HG03520 (cell line): Measurements from ENCODE around the gene E2F2.

Experiments
- ATAC-seq: cut with Tn5 transposase; IDR thresholded peaks from one replicate; pipeline ENCODE4 v1.9.1; 2021; ENCODE audit warnings: mild to moderate bottlenecking, moderate library complexity; ENCODE audit not compliant: unreplicated experiment

Gene E2F2

DNA sequence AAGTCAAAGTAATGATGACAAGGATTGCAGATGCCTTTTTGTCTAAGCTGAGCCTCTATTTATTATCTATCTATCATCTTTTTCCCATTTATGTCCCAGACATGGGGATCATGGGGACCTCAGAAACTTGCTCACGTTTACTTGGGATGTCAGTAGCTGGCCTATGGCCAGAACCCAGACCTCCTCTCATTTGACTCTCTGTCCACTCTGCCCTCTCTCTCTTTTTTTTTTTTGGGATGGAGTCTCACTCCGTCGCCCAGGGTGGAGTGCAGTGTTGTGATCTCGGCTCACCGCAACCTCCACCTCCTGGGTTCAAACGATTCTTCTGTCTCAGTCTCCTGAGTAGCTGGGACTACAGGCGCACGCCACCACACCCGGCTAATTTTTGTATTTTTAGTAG lies 32.0 kb upstream of the E2F2 start:
- no peak for ATAC-seq

DNA sequence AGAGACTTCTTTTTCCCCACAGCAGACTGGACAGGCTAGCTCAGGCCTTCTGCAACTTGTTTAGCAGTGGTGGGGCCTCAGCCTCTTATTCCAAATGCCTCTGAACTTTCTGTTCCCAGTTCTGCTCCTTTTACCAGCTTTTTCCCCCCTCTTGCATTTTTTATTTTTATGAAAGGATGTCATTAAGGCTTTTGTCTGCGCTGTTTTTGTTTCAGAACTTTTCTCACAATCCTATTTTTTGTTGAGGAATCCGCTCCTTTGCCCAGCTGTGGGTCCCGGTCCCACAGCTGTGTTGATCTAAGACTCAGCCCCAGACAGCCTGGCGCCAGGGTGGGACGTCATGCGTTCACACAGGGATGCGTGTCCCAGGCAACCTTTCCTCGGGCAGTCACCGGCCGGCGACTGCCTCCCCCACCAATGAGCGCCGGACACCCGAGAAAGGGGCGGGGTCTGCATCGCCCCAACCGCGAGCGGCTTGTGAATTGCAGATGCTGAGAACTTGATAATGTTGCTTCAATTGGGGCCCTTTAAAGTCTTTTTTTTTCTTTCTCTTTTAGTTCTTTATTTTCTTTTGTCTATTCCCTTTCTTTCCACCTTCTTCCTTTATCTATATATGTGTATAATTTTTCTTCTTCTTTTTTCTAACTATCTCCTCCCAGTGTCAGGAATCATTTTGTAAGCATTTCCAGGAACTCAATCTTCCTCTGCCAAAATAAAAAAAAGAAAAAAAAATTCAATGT lies 31.3 kb upstream of the E2F2 start:
- no peak for ATAC-seq

DNA sequence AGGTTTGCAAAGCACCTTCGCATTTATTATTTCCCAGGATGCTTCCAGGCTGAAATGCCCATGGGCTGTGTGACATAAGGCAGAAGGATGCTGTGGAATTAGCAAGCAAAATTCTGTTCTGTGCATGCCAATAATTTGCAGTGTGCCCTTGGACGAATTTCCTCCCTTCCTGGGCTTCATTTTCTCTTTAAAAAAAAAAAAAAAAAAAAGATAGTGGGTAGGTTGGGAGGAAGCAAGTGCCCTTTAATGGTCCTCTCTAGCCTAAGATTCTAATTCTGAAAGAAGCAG lies 30.7 kb upstream of the E2F2 start:
- ATAC-seq = no peak

DNA sequence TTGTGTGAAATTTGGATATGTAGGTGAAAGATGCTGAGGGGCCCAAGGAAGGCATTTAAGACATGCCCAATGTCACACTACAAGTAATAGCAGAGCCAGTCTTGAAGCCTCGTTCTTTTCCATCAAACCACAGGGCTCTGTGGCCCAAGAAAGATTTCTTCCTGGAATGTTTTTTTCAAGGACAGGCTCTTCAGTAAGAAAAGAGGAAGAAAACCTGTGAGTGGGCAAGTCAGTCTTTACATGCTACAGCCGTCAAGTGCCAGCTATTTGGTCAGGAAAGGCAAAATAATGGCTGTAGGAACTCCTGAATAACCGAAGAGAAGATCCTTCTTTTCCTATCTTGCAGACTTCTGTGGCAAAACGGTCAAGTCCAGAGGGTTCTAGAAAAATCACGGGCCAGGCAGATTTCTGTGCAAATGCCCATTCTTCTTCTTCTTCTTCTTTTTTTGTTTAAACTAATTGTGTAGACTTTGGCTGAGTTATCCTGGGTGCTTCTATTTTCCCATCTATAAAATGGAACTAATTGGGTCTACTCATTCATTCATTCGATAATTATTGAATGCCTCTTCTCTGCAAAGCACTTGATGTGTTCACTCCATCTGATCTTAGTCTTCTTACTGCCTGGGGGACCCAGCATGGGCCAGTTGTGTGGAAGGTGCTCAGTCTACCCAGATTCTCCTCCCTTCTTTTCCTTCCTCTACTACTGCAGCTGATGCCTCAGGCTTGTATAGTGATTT lies 30.2 kb upstream of the E2F2 start:
- ATAC-seq = no peak

DNA sequence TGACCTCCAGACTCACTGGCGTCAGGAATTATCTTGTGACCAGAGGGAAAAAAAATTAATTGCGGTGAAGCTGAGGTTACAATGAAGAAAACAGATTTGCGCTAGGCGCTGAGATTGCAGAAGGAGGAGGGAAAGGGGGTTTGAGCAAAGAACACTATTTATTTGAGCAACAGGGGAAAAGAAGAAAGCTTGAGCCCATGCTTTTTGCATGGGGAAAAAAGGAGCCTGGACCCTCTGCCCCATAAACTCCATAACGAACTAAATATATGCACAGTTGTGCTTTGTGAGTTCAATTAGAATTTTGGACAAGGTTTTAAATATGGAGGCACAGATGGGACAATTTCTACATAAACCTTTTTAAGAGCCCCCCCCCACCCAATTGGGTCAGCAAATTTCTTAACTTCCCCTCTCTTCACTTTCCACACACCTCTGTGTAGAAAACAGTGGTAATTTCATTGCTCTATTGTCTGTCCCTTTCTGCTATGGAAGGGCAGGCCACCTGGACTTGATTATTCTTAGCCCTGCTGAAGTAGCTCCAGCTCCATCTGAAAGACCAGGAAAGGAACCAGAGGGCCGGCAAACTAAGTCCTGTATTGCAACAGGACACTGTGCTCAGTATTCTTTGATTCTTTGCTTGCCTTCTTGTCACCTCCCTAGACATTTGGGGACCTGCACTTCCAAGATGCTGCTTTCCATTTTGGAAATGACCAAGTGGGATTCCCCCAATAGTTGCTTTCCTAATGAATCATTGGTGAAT lies 29.1 kb upstream of the E2F2 start:
- ATAC-seq = no peak

DNA sequence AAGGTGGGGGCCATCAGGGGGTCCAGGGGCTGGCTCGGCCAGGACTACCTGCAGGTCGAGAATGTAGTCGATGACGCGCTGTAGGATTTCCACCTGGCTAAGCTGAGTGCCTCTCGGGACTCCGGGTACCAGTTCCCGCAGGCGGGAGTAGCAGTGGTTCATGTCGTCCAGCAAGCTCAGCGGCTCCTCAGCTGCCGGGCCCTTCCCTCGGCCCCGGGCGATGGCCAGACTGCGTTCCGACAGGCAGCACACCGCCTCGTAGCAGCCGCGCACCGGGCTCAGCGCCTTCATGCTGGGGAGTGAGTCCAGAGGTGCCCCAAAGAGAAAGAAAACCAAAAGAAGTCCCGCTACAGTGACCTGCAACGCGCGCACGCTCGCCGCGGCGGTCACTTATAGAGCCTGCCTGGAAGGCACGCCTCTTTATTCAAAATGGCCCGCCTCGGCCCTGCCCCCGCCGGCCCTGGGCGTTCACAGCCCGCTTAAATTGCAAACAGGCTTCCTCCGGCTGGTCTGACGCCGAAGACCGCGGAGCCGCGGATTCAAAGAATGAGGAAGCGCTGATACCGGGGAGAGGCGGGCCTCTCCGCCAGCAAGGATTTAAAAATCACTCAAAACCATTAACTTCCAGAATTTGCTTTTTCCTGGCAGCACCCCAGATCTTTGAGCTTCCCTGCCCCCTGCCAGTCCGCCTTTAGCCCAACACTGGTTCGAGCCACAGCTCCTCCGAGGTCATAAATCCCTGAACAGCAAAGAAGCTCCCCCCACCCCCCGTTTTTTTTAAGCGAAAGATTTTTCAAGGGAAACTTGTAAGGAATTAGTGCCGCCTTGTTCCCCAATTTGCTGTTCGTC lies 28.3 kb upstream of the E2F2 start, which contains the start of gene ID3:
Gene ID3 (minus strand): TSS at position 366 of the 849 bp plus-strand sequence. CDS start 75 bp downstream, at position 291.
- peak; percentile 46 for ATAC-seq

DNA sequence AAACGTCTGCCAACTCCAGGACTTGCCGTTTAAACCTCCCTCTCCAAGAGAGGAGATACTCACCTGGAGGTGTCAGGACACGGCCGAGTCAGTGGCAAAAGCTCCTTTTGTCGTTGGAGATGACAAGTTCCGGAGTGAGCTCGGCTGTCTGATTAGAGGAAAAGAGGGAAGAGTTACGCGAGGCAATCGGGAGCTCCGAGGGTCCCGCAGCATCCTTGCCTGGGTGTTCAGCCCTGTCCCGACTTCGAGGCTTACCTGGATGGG lies 27.8 kb upstream of the E2F2 start:
- ATAC-seq = no peak

DNA sequence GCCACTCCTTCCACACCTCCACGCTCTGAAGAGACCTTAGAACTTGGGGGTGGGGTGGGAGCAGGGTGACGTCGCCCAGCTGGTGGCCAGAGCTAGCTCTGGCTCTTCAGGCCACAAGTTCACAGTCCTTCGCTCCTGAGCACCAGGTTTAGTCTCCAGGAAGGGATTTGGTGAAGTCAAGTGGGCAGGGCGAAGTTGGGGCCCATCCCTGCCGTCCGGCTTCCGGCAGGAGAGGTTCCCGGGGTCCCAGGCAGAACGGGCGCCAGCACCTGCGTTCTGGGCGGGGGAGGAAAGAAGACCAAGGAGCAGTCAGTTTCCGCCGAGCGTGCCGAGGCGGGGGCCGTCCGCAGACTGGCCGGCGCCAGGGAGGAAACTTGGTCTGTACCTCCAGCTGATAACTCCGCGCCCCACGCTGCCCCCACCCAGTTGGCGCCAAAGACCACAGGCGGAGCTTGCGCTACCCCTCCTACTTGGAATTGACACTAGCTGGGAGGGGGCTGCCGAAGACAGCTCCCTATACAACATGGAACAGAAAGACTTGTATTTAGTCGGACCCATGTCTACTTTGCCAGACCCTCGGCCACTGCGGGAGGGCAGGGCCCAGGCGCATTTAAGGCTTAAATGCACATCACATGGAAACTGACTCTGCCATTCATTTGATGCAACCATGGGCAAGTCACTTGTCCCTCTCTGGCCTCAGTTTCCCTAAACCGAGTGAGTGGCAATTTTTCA lies 27.3 kb upstream of the E2F2 start:
- ATAC-seq = no peak

DNA sequence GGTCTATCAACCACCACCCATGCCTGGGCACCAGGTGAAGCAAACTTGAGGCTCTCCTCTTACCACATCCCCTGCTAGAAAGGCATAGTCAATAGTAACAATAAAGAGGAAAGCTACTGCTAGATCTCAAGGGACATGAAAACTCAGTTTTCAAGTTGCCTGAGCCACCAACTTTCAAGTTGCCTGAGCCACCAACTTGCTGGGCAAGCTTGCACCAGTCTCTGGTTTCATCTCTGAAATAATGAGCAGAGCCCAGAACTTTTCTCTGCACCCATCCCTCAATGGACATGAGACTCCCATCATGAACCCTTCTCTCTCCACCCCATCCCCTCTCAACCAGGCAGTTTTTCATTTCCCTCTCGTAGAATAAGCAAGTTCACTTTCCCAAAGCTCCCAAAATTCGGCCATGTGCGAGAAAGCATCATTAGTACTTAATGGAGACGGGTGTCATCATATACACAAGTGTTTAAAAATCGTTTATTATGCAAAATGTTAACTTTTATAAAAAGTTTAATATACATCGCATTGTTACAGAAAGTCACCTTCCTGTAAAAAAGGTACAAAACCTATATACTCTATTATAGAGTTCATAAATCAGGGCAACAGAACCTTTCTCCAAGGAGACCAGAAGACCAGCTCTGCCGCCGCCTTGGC lies 26.6 kb upstream of the E2F2 start:
- ATAC-seq = no peak

DNA sequence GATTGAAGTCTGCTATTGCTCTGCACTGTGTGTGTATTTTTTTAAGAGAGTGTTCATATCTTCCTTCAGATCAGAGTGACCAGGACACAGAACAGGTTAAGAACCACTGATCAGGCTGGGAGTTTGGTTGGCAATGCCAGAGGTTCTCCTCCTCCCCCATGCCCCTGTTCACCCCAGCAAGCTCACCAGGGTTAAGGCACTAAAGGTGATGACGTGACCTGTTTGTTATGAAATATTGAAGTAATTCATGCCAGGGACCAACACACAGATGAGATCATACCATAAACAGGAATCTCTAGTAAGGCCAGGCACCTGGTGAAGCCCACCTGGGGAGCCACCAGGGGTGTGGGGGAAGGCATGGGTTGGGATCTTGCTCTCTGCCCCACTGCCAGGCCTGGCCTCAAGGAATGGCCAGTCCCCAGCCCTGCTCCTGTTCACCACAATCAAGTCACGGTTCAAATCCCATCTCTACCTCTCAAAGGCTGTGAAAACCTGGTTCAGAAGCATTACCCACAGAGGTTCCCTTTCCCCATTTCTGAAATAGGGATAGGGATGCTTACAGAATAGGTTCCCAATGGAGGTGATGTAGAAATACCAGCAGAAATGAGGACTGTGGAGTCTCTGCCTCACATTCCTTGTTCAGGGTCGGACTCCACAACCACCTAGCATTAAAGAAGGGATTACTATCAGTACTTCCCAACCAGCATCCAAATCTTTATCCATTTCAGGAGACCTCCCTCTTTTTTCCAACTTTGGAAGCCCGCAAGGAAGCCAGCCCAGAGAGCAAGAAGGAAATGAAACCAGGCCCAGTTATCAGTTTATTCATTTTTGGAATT lies 25.8 kb upstream of the E2F2 start:
- no peak for ATAC-seq

DNA sequence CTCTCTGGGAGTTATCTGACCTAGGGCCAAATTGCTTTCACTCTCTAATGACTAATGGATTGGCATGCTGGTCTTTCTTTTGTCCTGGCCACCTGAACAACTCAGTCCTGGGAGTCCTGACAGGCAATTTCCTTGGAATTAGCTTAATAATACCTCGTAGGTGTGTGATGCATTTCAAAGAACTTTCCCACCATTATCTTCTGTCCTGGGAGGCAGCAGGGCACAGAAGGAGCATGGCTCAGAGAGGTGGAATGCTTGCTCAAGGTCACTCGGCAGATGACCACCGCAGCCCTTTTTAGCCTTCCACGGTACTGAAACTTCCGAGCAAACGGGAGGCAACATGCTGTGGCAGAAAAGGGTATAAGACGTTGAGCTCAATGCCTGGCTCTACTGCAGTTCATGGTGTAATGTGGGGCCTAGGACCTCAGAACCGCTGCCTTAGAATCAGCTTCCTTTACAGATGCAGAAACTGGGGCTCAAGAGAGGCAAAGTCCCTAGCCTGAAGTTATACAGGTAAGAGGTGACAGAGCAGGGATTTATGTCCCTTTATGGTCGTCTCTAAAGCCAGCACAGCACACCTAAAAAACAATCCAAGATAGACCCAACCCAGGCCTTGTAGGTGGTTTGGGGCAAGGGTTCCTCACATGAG lies 25.1 kb upstream of the E2F2 start:
- ATAC-seq = no peak

DNA sequence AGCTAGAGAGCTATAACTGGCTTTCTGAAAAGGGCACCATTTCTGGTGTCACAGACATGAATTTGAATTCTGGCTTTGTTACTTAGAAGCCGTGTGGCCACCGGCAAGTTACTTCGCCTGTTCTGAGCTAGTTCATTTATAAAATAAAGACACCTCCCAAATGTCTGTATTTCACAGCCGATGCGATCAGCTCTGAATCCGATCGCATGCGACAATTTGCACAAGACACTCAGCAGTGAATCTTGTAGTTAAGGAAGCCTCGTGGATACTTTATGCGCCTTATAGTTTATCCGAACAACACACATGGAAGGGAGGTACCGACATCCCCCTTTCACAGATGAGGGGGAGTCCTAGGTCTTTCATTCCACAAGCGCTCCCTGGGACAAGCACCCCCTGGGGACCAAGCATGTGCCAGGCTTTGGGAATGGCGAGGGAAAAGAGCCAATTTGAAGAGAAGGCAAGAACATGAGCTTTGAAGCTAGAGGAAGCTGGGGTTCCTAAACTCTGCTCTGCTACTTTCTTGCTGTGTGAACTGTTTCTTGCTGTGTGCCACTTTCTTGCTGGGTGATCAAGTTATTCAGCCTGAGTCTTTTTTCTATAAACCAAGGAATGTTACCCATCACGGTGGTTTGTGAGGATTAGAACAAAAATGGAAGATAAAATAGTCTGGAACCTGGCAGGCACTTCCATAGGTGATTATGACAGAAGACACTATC lies 24.4 kb upstream of the E2F2 start:
- ATAC-seq = no peak

DNA sequence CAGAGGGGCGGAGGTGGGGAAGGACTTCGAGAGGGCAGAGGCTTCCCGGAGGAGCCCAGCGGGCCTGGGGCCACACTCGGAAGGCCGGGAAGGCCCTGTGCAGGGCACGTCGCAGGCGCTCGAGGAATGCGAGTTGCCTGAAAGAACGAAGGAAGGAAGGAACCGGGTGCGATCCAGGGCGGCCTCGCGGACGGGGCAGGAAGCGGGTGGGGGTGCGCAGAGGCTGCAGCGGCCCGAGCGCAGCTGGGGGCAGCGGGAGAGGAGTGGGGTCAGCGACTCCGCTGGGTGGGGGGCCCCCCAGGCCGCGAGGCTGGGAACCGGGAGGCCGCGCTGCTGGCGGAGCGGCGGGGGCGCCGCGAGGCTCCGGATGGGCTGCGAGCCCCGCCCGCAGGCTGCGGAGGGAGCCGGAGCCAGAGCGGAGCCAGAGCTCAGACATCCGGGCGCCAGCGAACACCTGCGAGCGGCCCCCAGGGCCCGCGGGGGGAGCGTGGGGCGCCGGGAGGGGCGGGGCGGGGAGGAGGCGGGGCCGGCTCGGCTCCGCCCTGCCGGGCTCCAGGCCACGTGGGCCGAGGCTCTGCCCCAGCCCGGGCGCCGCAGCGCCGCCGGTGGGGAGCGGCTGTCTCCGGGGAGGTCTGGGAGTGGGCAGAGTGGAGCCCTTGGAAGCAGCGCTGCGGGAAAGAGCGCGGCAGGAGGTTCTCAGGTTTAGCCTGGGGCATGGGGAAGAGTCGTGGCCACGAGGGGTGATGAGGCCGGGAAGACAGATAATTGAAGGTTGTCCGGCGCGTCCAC lies 23.6 kb upstream of the E2F2 start:
- peak; percentile 39 for ATAC-seq

DNA sequence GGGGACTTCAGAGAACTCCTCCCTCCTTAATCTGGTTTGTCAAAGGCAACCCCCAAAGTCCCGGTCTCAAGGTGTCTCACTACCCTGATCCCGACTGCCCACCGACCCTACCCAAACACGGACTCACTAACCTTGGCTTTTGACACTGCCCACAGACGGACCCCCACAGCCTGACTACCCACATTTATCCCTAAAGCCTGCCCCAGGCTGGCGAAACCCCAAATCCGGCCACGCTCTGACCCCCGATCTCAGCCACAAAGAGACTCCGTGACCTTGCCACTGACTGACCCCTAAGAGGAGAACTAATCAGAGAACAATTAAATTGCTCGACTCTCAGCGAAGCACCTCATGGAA lies 23.1 kb upstream of the E2F2 start:
- ATAC-seq = no peak

DNA sequence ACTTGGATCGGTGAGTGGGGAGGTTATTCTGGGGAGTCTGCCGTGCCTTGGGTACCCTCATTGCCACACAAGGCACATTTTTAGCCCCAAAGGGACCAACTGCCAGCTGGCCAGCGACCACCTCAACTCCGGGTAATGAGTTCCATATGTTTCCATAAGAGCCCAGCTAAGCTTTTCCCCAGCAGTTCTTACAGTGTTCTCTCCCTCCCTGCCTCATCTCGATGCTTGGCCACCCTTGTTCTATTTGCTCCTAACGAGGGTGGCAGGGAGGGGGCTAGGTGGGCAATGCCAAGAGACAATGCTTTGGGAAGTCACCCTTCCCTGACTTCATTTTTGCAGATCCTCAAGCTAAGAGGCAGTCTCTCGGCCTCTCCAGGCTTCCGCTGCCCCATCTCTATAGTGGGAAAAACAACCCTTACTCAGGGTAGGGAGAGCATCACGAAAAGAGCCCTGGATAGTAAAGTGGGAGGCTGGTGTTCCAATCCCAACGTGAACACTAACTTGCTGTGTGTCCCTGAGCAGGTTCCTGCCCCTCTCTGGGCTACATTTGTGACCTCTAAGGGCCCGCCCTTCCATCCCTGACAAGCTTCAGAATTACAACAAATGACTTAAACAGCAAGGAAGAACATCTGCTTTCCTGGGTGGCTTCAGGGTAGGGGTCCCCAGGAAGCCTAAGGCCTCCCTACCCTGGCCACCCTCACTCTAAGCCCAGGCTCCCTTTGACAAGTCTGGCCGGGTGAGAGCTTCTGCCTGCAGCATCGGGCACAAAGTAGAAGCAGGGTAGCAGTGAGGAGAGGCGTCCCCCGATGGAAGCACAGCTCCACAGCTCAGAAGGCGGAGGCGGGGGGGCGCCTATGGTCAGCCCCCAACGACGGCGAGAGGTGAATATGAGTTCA lies 22.4 kb upstream of the E2F2 start:
- ATAC-seq = no peak

DNA sequence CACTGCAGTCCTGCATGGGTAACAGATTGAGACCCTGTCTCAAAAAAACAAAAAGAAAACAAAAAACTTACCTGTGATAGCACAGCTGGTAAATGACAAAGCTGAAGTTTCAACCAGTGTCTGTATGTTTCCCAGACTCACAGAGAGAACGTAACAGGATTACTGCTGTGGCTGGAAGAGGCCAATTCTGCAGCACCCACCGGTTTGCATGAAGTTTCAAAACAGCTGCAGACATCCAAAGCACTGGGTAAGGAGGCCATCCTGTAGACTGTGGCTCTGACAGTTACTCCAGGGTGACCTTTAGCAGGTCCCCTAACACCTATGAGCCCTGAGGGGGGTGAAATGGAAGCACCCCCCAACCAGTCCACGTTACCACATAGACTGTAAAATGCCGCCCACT lies 20.8 kb upstream of the E2F2 start:
- ATAC-seq = no peak
